GM15510 (cell line): ENCODE measurements around the gene GALK2.

Experiments
- POLR2A ChIP-seq: IDR thresholded peaks from 3 replicates; pipeline ENCODE4 v1.6.1; 2011; ENCODE audit warnings: borderline replicate concordance; ENCODE audit not compliant: insufficient read length; ENCODE audit errors: extremely low read depth

GALK2 gene

GRCh38 chr15:49279521-49280456 is 109.7 kb downstream of the GALK2 start:
- TF ChIP-seq POLR2A = no peak

DNA sequence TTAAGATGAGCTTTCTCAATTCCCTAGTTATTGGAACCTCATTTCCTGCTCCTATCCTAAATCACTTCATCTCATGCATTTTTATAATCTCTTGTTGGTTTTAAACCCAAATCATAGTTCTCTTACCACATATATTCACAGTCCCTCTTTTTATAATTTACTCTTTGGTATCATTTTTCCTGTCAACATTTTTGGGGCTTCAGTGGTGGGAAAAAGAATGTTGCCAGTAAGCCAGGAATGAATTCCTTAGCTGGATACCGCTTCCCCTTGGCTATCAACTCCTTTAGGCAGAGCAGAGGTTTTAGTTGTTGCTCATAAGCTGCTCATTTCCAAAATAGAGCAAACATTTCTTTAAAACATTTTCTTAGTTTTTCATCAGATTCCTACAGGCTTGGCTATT is 112.3 kb downstream of the GALK2 start:
- no peak for TF ChIP-seq POLR2A

DNA sequence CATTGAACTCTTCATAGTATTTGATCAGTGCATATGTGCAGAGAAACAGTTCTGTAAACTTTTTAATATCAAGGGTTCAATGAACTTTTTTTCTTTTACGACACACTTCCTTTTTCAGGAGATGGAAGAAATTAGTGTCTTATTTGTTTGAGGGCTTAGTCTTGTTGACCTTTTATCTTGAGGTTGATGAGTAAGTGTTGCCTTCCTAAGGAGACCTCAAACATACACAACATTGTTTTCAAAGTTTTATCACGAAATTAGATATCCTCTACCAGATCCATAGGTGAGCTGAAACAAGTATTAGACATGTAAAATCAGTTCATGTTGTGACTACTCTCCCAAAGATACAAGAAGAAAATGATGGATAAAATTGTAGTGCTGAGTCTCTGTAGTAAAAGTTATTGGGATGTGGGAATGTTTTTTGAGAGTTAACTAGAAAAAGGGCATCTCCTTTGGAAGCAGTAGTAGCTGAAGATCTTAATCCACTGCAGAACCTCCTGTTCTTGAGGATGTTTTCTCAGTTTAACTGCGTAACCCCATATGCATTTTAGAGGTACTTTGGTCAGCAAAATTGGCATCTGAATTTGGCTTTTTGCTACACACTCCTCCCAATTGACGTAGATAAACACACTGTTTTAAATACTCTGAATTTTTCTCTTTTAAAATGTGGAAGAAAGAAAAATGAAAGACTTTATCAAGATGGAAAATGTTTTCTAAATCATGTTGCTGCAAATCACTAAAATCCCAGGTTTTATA is 116.8 kb downstream of the GALK2 start:
- no peak for TF ChIP-seq POLR2A

- TF ChIP-seq POLR2A = no peak
Measured at GRCh38 chr15:49287481-49287880, 117.4 kb downstream of the GALK2 start.

DNA sequence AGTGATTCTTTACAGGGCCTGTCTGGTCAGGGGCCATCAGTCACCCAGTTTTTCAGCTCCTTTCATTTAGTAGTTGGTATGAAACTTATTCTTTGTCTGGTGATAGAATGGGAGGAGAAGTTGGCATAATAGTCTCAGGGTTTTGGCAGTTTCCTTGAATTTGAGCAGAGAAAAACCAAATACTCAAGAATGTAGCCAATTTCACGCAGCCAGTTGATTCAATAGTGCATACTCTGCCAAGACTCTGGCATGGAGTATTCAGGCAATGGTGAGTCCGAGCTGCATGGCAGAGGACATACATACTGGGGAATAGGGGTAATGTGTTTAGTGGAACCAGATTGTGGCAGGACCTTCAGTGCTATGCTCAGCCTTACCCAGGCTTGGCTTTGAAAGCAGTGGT is 118.3 kb downstream of the GALK2 start:
- no peak for TF ChIP-seq POLR2A

DNA sequence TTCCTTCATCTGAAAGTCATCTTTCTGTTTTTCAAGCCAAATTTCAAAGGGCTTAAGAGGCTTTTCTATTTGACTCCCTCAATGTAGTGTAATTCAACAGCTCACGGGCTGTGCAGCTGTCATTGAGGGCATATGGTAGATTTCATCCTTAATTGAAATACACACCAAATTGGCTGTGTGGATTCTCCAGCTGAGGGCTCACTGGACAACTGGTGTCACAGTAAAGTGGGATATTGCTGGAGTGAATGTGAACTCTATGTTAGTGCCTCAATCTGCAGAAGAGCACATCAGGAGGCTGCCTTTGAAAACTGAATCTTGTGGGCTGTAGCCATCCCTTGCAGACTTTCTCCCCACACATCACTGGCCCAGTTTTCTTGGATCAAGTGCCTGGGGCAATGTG is 120.1 kb downstream of the GALK2 start:
- no peak for TF ChIP-seq POLR2A

- no peak for TF ChIP-seq POLR2A
Measured at GRCh38 chr15:49293941-49294340, 123.9 kb downstream of the GALK2 start.

DNA sequence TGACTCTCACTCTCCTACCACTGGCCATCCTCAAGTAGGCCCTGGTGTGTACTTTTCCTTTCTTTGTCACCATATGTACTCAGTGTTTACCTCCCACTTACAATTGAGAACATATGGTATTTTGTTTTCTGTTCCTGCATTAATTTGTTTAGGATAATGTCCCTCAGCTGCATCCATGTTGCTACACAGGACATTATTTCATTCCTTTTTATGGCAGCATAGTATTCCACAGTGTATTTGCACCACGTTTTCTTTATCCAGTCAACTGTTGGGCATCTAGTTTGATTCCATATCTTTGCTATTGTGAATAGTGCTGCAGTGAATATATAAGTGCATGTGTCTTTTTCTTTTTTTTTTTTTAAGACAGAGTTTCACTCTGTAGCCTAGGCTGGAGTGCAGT is 126.2 kb downstream of the GALK2 start:
- TF ChIP-seq POLR2A = no peak

DNA sequence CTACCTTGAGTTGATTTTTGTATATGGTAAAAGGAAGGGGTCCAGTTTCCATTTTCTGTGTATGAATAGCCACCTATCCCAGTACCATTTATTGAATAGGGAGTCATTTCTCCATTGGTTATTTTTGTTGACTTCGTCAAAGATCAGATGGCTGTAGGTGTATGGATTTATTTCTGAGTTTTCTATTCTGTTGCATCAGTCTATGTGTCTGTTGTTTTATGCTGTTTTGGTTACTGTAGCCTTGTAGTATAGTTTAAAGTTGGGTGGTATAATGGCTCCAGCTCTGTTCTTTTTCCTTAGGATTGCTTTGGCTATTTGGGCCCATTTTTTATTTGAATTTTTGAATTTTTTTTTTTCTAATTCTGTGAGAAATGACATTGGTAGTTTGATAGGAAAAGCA is 127.5 kb downstream of the GALK2 start:
- no peak for TF ChIP-seq POLR2A

DNA sequence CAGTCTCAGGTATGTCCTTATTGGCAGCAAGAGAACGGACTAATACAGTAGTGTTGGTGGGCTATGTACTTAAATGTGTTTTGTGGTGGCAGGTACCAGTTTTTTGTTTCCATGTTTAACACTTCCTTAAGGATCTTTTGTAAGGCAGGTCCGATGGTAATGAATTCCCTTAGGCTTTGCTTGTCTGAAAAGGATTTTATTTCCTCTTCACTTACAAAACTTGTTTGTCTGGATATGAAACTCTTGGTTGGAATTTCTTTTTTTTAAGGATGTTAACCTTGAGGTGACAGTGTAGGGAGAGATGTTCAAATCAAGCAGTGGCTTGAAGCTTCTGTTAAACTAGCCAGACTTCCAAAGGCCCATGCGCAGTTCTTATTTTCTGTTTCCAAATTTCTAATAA is 130.8 kb downstream of the GALK2 start:
- no peak for TF ChIP-seq POLR2A

GRCh38 chr15:49301562-49301961 is 131.5 kb downstream of the GALK2 start:
- no peak for TF ChIP-seq POLR2A

- TF ChIP-seq POLR2A = no peak
Measured at GRCh38 chr15:49303003-49303402, 133.0 kb downstream of the GALK2 start.

- no peak for TF ChIP-seq POLR2A
Measured at GRCh38 chr15:49306551-49306950, 136.5 kb downstream of the GALK2 start.

GRCh38 chr15:49308686-49309085 is 138.6 kb downstream of the GALK2 start:
- TF ChIP-seq POLR2A = no peak

DNA sequence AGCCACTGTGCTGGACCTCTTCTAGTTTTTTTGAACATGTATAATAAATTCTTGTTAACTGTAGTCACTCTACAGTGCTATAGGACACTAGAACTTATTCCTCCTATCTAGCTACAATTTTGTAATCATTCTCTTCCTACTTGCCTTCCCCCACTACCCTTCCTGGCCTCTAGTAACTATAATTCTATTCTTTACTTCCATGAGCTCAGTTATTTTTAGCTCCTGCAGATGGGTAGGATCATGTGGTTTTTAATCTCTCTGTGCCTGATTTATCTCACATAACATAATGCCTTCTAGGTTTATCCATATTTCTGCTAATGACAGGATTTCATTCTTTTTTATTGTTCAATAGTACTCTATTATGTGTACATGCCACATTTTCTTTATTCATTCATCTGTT is 139.8 kb downstream of the GALK2 start:
- no peak for TF ChIP-seq POLR2A

GRCh38 chr15:49313650-49314049 is 143.6 kb downstream of the GALK2 start:
- no peak for TF ChIP-seq POLR2A
